K562 (cell line): Measurements from ENCODE around the gene LMBR1L. TPM values are rescaled to one million over a fixed set of nuclear protein-coding genes. Genes with fewer than 3 reads are reported as not detected.
A peak's percentile ranks its signal among the peaks of the same experiment; 100 is the strongest.

ENCODE experiments used
- HEY1 ChIP-seq: fragments of 250-450 bp; sonication (Bioruptor Pico); IDR thresholded peaks from 2 replicates; pipeline ENCODE4 v1.5.0; 2020; ENCODE audit warnings: mild to moderate bottlenecking, moderate library complexity, borderline replicate concordance
- L3MBTL2 ChIP-seq: fragments of 450-650 bp; IDR thresholded peaks from 2 replicates; pipeline ENCODE4 v1.6.1; 2016; ENCODE audit warnings: mild to moderate bottlenecking, moderate library complexity
- MBD1 ChIP-seq: fragments of 250-450 bp; sonication (Bioruptor Pico); IDR thresholded peaks from 2 replicates; pipeline ENCODE4 v1.8.0; 2022; ENCODE audit warnings: inconsistent platforms
- NR4A1 ChIP-seq, 2 experiments: fragments of 250-450 bp in 1 of 2; fragments of 450-650 bp in 1 of 2; sonication (Bioruptor Pico) in 1 of 2; IDR thresholded peaks; 2 replicates each; pipeline versions ENCODE4 v1.4.0 to v1.6.1; 2016 to 2020; ENCODE audit warnings: mild to moderate bottlenecking in 2 of 2, missing compliant biosample characterization in 1 of 2, missing genetic modification characterization in 1 of 2, moderate library complexity in 1 of 2
- RBM39 ChIP-seq: fragments of 200-400 bp; formaldehyde crosslinking; optimal IDR thresholded peaks from 2 replicates; pipeline ENCODE3; 2018; ENCODE audit warnings: low read depth, low read length
- ZBTB33 ChIP-seq: sonication (generic); formaldehyde crosslinking; IDR thresholded peaks from 2 replicates; pipeline ENCODE4 v1.8.1; 2023; ENCODE audit warnings: mild to moderate bottlenecking, missing genetic modification reagents
- polyA plus RNA-seq, 8 experiments: library from polyadenylated mRNA; depleted of rRNA in 4 of 8; stranded (reverse) in 5 of 8; unstranded in 3 of 8; fragments of >200 nt; fragmentation: Nextera tagmentation in 2 of 8; fragmentation: Illumina TruSeq in 1 of 8; extraction: Ambion mirVana in 2 of 8; extraction: Trizol in 1 of 8; gene quantifications; 2 replicates each; pipeline versions ENCODE4 v1.2.1 to v1.2.3, GENCODE V29; 2011 to 2014; ENCODE audit warnings: inconsistent platforms in 1 of 8, missing spikeins in 1 of 8
- total RNA-seq, 7 experiments: library from RNA; depleted of rRNA in 6 of 7; stranded (reverse); fragments of >200 nt in 6 of 7; fragmentation: Illumina TruSeq in 2 of 7; extraction: Trizol in 2 of 7; gene quantifications; 2 replicates each; pipeline versions ENCODE4 v1.2.1 to v1.2.3, GENCODE V29; 2011 to 2021; ENCODE audit warnings: low replicate concordance in 1 of 7
- TF ChIP-seq, protein P1 (sequence below): fragments of 450-650 bp; IDR thresholded peaks from 2 replicates; pipeline ENCODE4 v1.6.1; 2016; ENCODE audit warnings: mild to moderate bottlenecking, moderate library complexity

LMBR1L gene
- total and polyA plus RNA-seq, 9 of the 15 experiments (the other 6 are each of a cell fraction or from before 2014, with no cell fraction given): 2.5 to 57.0 (median 31.1) TPM

GRCh38 chr12:49091056-49091835, 19.4 kb downstream of the LMBR1L start (continued):
- TF ChIP-seq, protein P1, sequence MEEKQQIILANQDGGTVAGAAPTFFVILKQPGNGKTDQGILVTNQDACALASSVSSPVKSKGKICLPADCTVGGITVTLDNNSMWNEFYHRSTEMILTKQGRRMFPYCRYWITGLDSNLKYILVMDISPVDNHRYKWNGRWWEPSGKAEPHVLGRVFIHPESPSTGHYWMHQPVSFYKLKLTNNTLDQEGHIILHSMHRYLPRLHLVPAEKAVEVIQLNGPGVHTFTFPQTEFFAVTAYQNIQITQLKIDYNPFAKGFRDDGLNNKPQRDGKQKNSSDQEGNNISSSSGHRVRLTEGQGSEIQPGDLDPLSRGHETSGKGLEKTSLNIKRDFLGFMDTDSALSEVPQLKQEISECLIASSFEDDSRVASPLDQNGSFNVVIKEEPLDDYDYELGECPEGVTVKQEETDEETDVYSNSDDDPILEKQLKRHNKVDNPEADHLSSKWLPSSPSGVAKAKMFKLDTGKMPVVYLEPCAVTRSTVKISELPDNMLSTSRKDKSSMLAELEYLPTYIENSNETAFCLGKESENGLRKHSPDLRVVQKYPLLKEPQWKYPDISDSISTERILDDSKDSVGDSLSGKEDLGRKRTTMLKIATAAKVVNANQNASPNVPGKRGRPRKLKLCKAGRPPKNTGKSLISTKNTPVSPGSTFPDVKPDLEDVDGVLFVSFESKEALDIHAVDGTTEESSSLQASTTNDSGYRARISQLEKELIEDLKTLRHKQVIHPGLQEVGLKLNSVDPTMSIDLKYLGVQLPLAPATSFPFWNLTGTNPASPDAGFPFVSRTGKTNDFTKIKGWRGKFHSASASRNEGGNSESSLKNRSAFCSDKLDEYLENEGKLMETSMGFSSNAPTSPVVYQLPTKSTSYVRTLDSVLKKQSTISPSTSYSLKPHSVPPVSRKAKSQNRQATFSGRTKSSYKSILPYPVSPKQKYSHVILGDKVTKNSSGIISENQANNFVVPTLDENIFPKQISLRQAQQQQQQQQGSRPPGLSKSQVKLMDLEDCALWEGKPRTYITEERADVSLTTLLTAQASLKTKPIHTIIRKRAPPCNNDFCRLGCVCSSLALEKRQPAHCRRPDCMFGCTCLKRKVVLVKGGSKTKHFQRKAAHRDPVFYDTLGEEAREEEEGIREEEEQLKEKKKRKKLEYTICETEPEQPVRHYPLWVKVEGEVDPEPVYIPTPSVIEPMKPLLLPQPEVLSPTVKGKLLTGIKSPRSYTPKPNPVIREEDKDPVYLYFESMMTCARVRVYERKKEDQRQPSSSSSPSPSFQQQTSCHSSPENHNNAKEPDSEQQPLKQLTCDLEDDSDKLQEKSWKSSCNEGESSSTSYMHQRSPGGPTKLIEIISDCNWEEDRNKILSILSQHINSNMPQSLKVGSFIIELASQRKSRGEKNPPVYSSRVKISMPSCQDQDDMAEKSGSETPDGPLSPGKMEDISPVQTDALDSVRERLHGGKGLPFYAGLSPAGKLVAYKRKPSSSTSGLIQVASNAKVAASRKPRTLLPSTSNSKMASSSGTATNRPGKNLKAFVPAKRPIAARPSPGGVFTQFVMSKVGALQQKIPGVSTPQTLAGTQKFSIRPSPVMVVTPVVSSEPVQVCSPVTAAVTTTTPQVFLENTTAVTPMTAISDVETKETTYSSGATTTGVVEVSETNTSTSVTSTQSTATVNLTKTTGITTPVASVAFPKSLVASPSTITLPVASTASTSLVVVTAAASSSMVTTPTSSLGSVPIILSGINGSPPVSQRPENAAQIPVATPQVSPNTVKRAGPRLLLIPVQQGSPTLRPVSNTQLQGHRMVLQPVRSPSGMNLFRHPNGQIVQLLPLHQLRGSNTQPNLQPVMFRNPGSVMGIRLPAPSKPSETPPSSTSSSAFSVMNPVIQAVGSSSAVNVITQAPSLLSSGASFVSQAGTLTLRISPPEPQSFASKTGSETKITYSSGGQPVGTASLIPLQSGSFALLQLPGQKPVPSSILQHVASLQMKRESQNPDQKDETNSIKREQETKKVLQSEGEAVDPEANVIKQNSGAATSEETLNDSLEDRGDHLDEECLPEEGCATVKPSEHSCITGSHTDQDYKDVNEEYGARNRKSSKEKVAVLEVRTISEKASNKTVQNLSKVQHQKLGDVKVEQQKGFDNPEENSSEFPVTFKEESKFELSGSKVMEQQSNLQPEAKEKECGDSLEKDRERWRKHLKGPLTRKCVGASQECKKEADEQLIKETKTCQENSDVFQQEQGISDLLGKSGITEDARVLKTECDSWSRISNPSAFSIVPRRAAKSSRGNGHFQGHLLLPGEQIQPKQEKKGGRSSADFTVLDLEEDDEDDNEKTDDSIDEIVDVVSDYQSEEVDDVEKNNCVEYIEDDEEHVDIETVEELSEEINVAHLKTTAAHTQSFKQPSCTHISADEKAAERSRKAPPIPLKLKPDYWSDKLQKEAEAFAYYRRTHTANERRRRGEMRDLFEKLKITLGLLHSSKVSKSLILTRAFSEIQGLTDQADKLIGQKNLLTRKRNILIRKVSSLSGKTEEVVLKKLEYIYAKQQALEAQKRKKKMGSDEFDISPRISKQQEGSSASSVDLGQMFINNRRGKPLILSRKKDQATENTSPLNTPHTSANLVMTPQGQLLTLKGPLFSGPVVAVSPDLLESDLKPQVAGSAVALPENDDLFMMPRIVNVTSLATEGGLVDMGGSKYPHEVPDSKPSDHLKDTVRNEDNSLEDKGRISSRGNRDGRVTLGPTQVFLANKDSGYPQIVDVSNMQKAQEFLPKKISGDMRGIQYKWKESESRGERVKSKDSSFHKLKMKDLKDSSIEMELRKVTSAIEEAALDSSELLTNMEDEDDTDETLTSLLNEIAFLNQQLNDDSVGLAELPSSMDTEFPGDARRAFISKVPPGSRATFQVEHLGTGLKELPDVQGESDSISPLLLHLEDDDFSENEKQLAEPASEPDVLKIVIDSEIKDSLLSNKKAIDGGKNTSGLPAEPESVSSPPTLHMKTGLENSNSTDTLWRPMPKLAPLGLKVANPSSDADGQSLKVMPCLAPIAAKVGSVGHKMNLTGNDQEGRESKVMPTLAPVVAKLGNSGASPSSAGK: peak; percentile 73
- TF ChIP-seq NR4A1 (CRISPR knock-in tag; IDR thresholded peaks at IDR 0.05): no peak
- TF ChIP-seq NR4A1 (tag; IDR thresholded peaks at IDR 0.05): 0 out of 2 replicates have a peak, but pooled peaks have one; percentile 20
- TF ChIP-seq MBD1 (CRISPR knock-in tag): peak; percentile 93; the same call in 1 of the 2 replicates
- TF ChIP-seq L3MBTL2: peak; percentile 13; the same call in 1 of the 2 replicates
- TF ChIP-seq HEY1 (CRISPR knock-in tag): no peak
- peak; percentile 95 for TF ChIP-seq ZBTB33
- no peak for TF ChIP-seq RBM39
